CD14-positive monocyte (primary cell): ENCODE measurements around the gene KMT2E. TPM values are rescaled to one million over a fixed set of nuclear protein-coding genes. Genes with fewer than 3 reads are reported as not detected.

Experiments
- DNase-seq, 3 donors: peaks; one replicate each; pipeline ENCODE4 v3.0.0-alpha.2; 2011 to 2022
- H2AFZ ChIP-seq: 2 replicates; pipeline ENCODE4 v1.6.0; 2012; ENCODE audit warnings: mild to moderate bottlenecking, low read depth, low read length, inconsistent platforms; ENCODE audit not compliant: insufficient read depth, poor library complexity, severe bottlenecking
- H3K27ac ChIP-seq, 2 donors: 1 replicate in 1 of 2; 2 replicates in 1 of 2; pipeline ENCODE4 v1.5.1; 2012 to 2013; ENCODE audit warnings: low read length in 2 of 2, control low read depth in 1 of 2, inconsistent platforms in 1 of 2, low read depth in 1 of 2, mild to moderate bottlenecking in 1 of 2
- H3K27me3 ChIP-seq, 2 donors: one replicate each; pipeline versions ENCODE4 v1.6.0 to v1.6.1; 2011 to 2013; ENCODE audit warnings: low read length in 2 of 2; ENCODE audit not compliant: control insufficient read depth in 2 of 2, insufficient read depth in 2 of 2
- H3K36me3 ChIP-seq, 2 donors: replicated peaks in 1 of 2; 1 replicate in 1 of 2; 2 replicates in 1 of 2; pipeline versions ENCODE4 v1.5.1 to v1.6.1; 2012 to 2013; ENCODE audit warnings: low read length in 2 of 2, control low read depth in 1 of 2, inconsistent platforms in 1 of 2, mild to moderate bottlenecking in 1 of 2; ENCODE audit not compliant: insufficient read depth in 2 of 2, control insufficient read depth in 1 of 2
- H3K4me1 ChIP-seq, 2 donors: 1 replicate in 1 of 2; 2 replicates in 1 of 2; pipeline versions ENCODE4 v1.5.1 to v1.6.1; 2012 to 2013; ENCODE audit warnings: low read length in 2 of 2, control low read depth in 1 of 2, inconsistent platforms in 1 of 2, mild to moderate bottlenecking in 1 of 2, moderate library complexity in 1 of 2; ENCODE audit not compliant: insufficient read depth in 2 of 2, control insufficient read depth in 1 of 2
- H3K4me2 ChIP-seq: replicated peaks from 2 replicates; pipeline ENCODE3; 2012; ENCODE audit warnings: low read length, moderate library complexity, mild to moderate bottlenecking; ENCODE audit not compliant: poor library complexity, severe bottlenecking; ENCODE audit errors: extremely low read depth
- H3K4me3 ChIP-seq, 3 experiments: fragments of 200-600 bp in 1 of 3; sonication (generic) in 1 of 3; replicated peaks in 1 of 3; 1 replicate in 2 of 3; 2 replicates in 1 of 3; pipeline ENCODE4 v1.5.1; 2011 to 2013; ENCODE audit warnings: low read length in 3 of 3, mild to moderate bottlenecking in 3 of 3, control low read depth in 2 of 3, low read depth in 2 of 3, inconsistent platforms in 1 of 3, moderate library complexity in 1 of 3
- H3K79me2 ChIP-seq: 2 replicates; pipeline ENCODE4 v1.6.0; 2012; ENCODE audit warnings: mild to moderate bottlenecking, control low read depth, inconsistent platforms, low read length, moderate library complexity; ENCODE audit not compliant: insufficient read depth
- H3K9ac ChIP-seq: 2 replicates; pipeline ENCODE4 v1.6.0; 2017; ENCODE audit warnings: low read length, mild to moderate bottlenecking; ENCODE audit not compliant: insufficient read depth, poor library complexity, severe bottlenecking
- H3K9me3 ChIP-seq, 2 donors: replicated peaks in 1 of 2; 1 replicate in 1 of 2; 2 replicates in 1 of 2; pipeline versions ENCODE4 v1.5.1 to v1.6.1; 2012 to 2013; ENCODE audit warnings: low read length in 2 of 2, control low read depth in 1 of 2; ENCODE audit not compliant: control insufficient read depth in 1 of 2, insufficient read depth in 1 of 2
- H4K20me1 ChIP-seq: 2 replicates; pipeline ENCODE4 v1.6.0; 2012; ENCODE audit warnings: mild to moderate bottlenecking, low read length, control low read depth, moderate library complexity; ENCODE audit not compliant: insufficient read depth
- H3K27ac Mint-ChIP-seq, 7 donors: one replicate each; pipeline ENCODE4 v1.8.0; 2020; ENCODE audit warnings: mild to moderate bottlenecking in 7 of 7, mixed read lengths in 7 of 7, moderate library complexity in 6 of 7, inconsistent platforms in 2 of 7
- H3K27me3 Mint-ChIP-seq, 3 donors: one replicate each; pipeline ENCODE4 v1.8.0; 2021 to 2022; ENCODE audit warnings: low read depth in 3 of 3, mild to moderate bottlenecking in 3 of 3, mixed read lengths in 3 of 3, moderate library complexity in 3 of 3, inconsistent platforms in 1 of 3
- H3K36me3 Mint-ChIP-seq, 2 donors: one replicate each; pipeline ENCODE4 v1.8.0; 2020; ENCODE audit warnings: mixed read lengths in 2 of 2, inconsistent platforms in 1 of 2, mild to moderate bottlenecking in 1 of 2
- H3K4me1 Mint-ChIP-seq: one replicate; pipeline ENCODE4 v1.8.0; 2020; ENCODE audit warnings: mild to moderate bottlenecking, mixed read lengths
- H3K4me3 Mint-ChIP-seq, 2 donors: one replicate each; pipeline ENCODE4 v1.8.0; 2020; ENCODE audit warnings: mild to moderate bottlenecking in 2 of 2, mixed read lengths in 2 of 2, moderate library complexity in 1 of 2
- H3K9me3 Mint-ChIP-seq, 7 donors: one replicate each; pipeline ENCODE4 v1.8.0; 2020 to 2022; ENCODE audit warnings: mixed read lengths in 7 of 7, mild to moderate bottlenecking in 6 of 7, moderate library complexity in 6 of 7, inconsistent platforms in 2 of 7
- WGBS: methylation state at CpG from one replicate; pipeline ENCODE4 v1.1.5; 2013; ENCODE audit warnings: missing lambda C conversion rate; ENCODE audit not compliant: insufficient coverage; 5-methylcytosine and 5-hydroxymethylcytosine counted together
- intact Hi-C, 2 donors: fragments of 100-400 bp; cut with micrococcal nuclease; formaldehyde crosslinking; loops; one replicate each; pipeline versions ENCODE4 v1.15.0 to v1.15.1; 2023
- polyA plus RNA-seq, 3 donors: library from polyadenylated mRNA; depleted of rRNA in 1 of 3; unstranded in 2 of 3; stranded (reverse) in 1 of 3; fragments of 300-500 nt in 2 of 3; fragments of >200 nt in 1 of 3; fragmentation: Illumina TruSeq in 2 of 3; gene quantifications; 1 replicate in 2 of 3; 2 replicates in 1 of 3; pipeline ENCODE4 v1.2.3, GENCODE V29; 2012 to 2021
- TF ChIP-seq, protein P1 (sequence below): fragments of 200-600 bp; IDR thresholded peaks from one replicate; pipeline ENCODE4 v1.8.0; 2022; ENCODE audit warnings: antibody characterized with exemption, mild to moderate bottlenecking

The KMT2E gene
- polyA plus RNA-seq, 3 donors: 21.5 to 58.0 (median 33.1) TPM

DNA sequence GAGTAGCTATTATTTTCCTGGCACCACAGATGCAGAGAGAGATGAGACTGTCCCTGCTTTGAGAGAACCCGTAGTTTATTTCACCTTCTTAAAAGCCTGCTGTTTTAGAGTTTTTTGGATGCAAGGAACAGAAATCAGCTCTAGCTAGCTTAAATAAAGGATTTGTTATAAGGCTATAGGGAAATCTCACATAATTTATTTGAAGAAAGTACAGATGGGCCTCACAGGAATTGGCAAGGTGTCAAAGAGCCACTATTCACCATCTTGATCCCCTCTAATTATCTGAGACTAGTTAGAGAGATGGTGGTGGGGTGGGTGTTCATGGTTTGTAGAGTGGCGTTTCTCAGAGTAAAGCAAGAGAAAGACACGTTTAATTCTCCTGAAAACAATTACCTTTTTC lies 7.3 kb downstream of the KMT2E start:
- Histone ChIP-seq H3K27me3 (no peaks in the 10 kb centered on the region), H3K9me3 (no peaks in the 10 kb centered on the region), H3K9ac (no peak overlapping the region), H3K4me2 (peak overlapping the region; percentile 65), H3K36me3 (no peaks in the 10 kb centered on the region), H3K79me2 (peaks cover 100% of the 10 kb centered on the region), H4K20me1 (peaks cover 88% of the 10 kb centered on the region), H3K4me1 (peaks cover 60 to 98% of the 10 kb centered on the region in 2 donors), H3K27ac (peak overlapping the region in 1 of 2 donors; percentile 58), H2AFZ (no peak overlapping the region), H3K4me3 (peak overlapping the region in 1 of 3 experiments; percentile 52)
- no CpG with 5 or more reads among the region's 3 CpGs for WGBS
- H3K9me3 Mint-ChIP-seq: no peaks in the 10 kb centered on the region
- peaks cover 0 to 2% of the 10 kb centered on the region in 2 donors for H3K36me3 Mint-ChIP-seq
- H3K4me1 Mint-ChIP-seq: peaks cover 77% of the 10 kb centered on the region
- peak overlapping the region; percentile 9 to 26 for H3K4me3 Mint-ChIP-seq
- intact Hi-C loops: no loop called here
- peaks cover 0 to 2% (median 0%) of the 10 kb centered on the region in 3 donors for H3K27me3 Mint-ChIP-seq
- H3K27ac Mint-ChIP-seq: peak overlapping the region; percentile 72 to 88 (median 81)
- DNase-seq: no peak
- TF ChIP-seq, protein P1, sequence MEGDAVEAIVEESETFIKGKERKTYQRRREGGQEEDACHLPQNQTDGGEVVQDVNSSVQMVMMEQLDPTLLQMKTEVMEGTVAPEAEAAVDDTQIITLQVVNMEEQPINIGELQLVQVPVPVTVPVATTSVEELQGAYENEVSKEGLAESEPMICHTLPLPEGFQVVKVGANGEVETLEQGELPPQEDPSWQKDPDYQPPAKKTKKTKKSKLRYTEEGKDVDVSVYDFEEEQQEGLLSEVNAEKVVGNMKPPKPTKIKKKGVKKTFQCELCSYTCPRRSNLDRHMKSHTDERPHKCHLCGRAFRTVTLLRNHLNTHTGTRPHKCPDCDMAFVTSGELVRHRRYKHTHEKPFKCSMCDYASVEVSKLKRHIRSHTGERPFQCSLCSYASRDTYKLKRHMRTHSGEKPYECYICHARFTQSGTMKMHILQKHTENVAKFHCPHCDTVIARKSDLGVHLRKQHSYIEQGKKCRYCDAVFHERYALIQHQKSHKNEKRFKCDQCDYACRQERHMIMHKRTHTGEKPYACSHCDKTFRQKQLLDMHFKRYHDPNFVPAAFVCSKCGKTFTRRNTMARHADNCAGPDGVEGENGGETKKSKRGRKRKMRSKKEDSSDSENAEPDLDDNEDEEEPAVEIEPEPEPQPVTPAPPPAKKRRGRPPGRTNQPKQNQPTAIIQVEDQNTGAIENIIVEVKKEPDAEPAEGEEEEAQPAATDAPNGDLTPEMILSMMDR: no peak

DNA sequence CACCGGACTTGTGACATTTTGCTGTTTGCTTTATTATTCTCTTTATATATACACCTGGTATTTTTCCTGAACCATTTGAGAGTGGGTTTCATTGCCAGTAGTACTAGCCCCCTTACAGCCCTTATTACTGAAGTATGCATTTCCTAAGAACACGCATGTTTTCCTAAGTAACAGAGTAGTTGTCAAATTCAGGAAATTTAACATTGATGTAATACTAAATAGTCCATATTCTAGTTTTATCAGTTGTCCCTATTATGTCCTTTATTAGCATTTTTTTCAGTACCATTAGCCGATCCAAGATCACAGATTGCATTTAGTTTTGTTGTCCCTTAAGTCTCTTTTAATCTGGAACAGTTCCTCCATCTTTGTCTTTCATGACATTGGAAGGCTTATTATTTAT lies 8.0 kb downstream of the KMT2E start:
- no peaks in the 10 kb centered on the region for H3K9me3 ChIP-seq
- H3K36me3 Mint-ChIP-seq: peaks cover 0 to 2% of the 10 kb centered on the region in 2 donors
- H3K4me1 Mint-ChIP-seq: peaks cover 77% of the 10 kb centered on the region
- H4K20me1 ChIP-seq: peaks cover 90% of the 10 kb centered on the region
- TF ChIP-seq, protein P1: no peak
- H2AFZ ChIP-seq: no peak overlapping the region
- H3K9ac ChIP-seq: no peak overlapping the region
- H3K4me2 ChIP-seq: peak overlapping the region; percentile 70
- peak overlapping the region in 1 of 2 donors; percentile 53 for H3K27ac ChIP-seq
- peaks cover 100% of the 10 kb centered on the region for H3K79me2 ChIP-seq
- no peak for DNase-seq
- no CpG with 5 or more reads among the region's 3 CpGs for WGBS
- no peaks in the 10 kb centered on the region for H3K27me3 ChIP-seq
- no peaks in the 10 kb centered on the region for H3K36me3 ChIP-seq
- peak overlapping the region; percentile 86 to 94 (median 92) for H3K27ac Mint-ChIP-seq
- H3K4me3 ChIP-seq: peak overlapping the region in 1 of 3 experiments; percentile 57
- H3K9me3 Mint-ChIP-seq: no peaks in the 10 kb centered on the region
- intact Hi-C loops: no loop called here
- peaks cover 0 to 2% (median 0%) of the 10 kb centered on the region in 3 donors for H3K27me3 Mint-ChIP-seq
- no peak overlapping the region for H3K4me3 Mint-ChIP-seq
- peaks cover 54 to 98% of the 10 kb centered on the region in 2 donors for H3K4me1 ChIP-seq
